ENCODE data around the gene AP2S1.
A peak's percentile ranks its signal among the peaks of the same experiment; 100 is the strongest.
"Not testable (repeated sequence)": the region's sequence is repeated elsewhere in the genome, so short reads cannot be mapped to it uniquely, and the experiment has no call there.

Gene AP2S1

GRCh38 chr19:46880431-46880830 is 29.8 kb upstream of the AP2S1 start:
- no peak overlapping the region for H3K4me3 ChIP-seq (ENCODE audit: low read length)
- no peak for TF ChIP-seq ZNF274 (IDR thresholded peaks at IDR 0.05; ENCODE audit: low read depth, low read length)

GRCh38 chr19:46878613-46879375 is 28.1 kb upstream of the AP2S1 start:
- TF ChIP-seq ZNF274 (IDR thresholded peaks at IDR 0.05; ENCODE audit: low read depth, low read length): no peak
- no peak overlapping the region for H3K4me3 ChIP-seq (ENCODE audit: low read length)

- H3K4me3 ChIP-seq (ENCODE audit: low read length): no peak overlapping the region
- no peak for TF ChIP-seq ZNF274 (IDR thresholded peaks at IDR 0.05; ENCODE audit: low read depth, low read length)
Measured at GRCh38 chr19:46875657-46876056, 25.0 kb upstream of the AP2S1 start.

- no peak for TF ChIP-seq ZNF274 (IDR thresholded peaks at IDR 0.05; ENCODE audit: low read depth, low read length)
- H3K4me3 ChIP-seq (ENCODE audit: low read length): no peak overlapping the region
Measured at GRCh38 chr19:46875234-46875633, 24.6 kb upstream of the AP2S1 start.

- no peak for TF ChIP-seq ZNF274 (IDR thresholded peaks at IDR 0.05; ENCODE audit: low read depth, low read length)
- no peak overlapping the region for H3K4me3 ChIP-seq (ENCODE audit: low read length)
Measured at GRCh38 chr19:46872967-46873366, 22.3 kb upstream of the AP2S1 start.

GRCh38 chr19:46871173-46871572 is 20.5 kb upstream of the AP2S1 start:
- H3K4me3 ChIP-seq (ENCODE audit: low read length): not testable (repeated sequence)

- TF ChIP-seq ZNF274 (IDR thresholded peaks at IDR 0.05; ENCODE audit: low read depth, low read length): no peak
- H3K4me3 ChIP-seq (ENCODE audit: low read length): no peak overlapping the region
Measured at GRCh38 chr19:46868025-46868802, 17.6 kb upstream of the AP2S1 start.

GRCh38 chr19:46867170-46867569 is 16.5 kb upstream of the AP2S1 start:
- no peak overlapping the region for H3K4me3 ChIP-seq (ENCODE audit: low read length)
- no peak for TF ChIP-seq ZNF274 (IDR thresholded peaks at IDR 0.05; ENCODE audit: low read depth, low read length)

- no peak overlapping the region for H3K4me3 ChIP-seq (ENCODE audit: low read length)
- no peak for TF ChIP-seq ZNF274 (IDR thresholded peaks at IDR 0.05; ENCODE audit: low read depth, low read length)
Measured at GRCh38 chr19:46866407-46867136, 15.9 kb upstream of the AP2S1 start.

GRCh38 chr19:46863818-46864629 is 13.4 kb upstream of the AP2S1 start:
- no peak for TF ChIP-seq ZNF274 (IDR thresholded peaks at IDR 0.05; ENCODE audit: low read depth, low read length)
- H3K4me3 ChIP-seq (ENCODE audit: low read length): peak overlapping the region; percentile 24; the same call in 1 of the 2 replicates

- peak overlapping the region; percentile 86 for H3K4me3 ChIP-seq (ENCODE audit: low read length)
Measured at GRCh38 chr19:46862974-46863632, 12.5 kb upstream of the AP2S1 start.

GRCh38 chr19:46862503-46862834 is 11.8 kb upstream of the AP2S1 start:
- peak overlapping the region; percentile 86 for H3K4me3 ChIP-seq (ENCODE audit: low read length)
- TF ChIP-seq ZNF274 (IDR thresholded peaks at IDR 0.05; ENCODE audit: low read depth, low read length): no peak

More at GRCh38 chr19:46862974-46863632, 12.5 kb upstream of the AP2S1 start:
- TF ChIP-seq ZNF274 (IDR thresholded peaks at IDR 0.05; ENCODE audit: low read depth, low read length): no peak

- H3K4me3 ChIP-seq (ENCODE audit: low read length): peak overlapping the region; percentile 86
- no peak for TF ChIP-seq ZNF274 (IDR thresholded peaks at IDR 0.05; ENCODE audit: low read depth, low read length)
Measured at GRCh38 chr19:46861691-46862502, 11.3 kb upstream of the AP2S1 start.

Measured in GM08714 (cell line).